Chondrocyte (in vitro differentiated cells): ENCODE results near the gene ZNF385A. TPM values are rescaled to one million over a fixed set of nuclear protein-coding genes. Genes with fewer than 3 reads are reported as not detected.

ENCODE experiments used
- DNase-seq: peaks from one replicate; pipeline ENCODE4 v3.0.0; 2021; ENCODE audit warnings: mixed read lengths, low spot score
- H3K27ac Mint-ChIP-seq: one replicate; pipeline ENCODE4 v1.8.0; 2021; ENCODE audit warnings: mild to moderate bottlenecking, moderate library complexity, mixed read lengths; ENCODE audit not compliant: unreplicated experiment
- H3K27me3 Mint-ChIP-seq: 2 replicates; pipeline ENCODE4 v1.8.0; 2021; ENCODE audit warnings: low read depth, mixed read lengths
- H3K36me3 Mint-ChIP-seq: 2 replicates; pipeline ENCODE4 v1.8.0; 2021; ENCODE audit warnings: low read depth, mixed read lengths
- H3K4me1 Mint-ChIP-seq: 2 replicates; pipeline ENCODE4 v1.8.0; 2021; ENCODE audit warnings: low read depth, mild to moderate bottlenecking, mixed read lengths
- H3K4me3 Mint-ChIP-seq: one replicate; pipeline ENCODE4 v1.8.0; 2021; ENCODE audit warnings: mild to moderate bottlenecking, moderate library complexity, mixed read lengths; ENCODE audit not compliant: unreplicated experiment
- H3K9me3 Mint-ChIP-seq: 2 replicates; pipeline ENCODE4 v1.8.0; 2021; ENCODE audit warnings: low read depth, mixed read lengths
- CTCF ChIP-seq: fragments of 200-600 bp; sonication (generic); IDR thresholded peaks from 2 replicates; pipeline ENCODE4 v1.5.0; 2021; ENCODE audit warnings: antibody characterized with exemption, mild to moderate bottlenecking, moderate library complexity
- total RNA-seq: library from RNA; stranded (reverse); gene quantifications from 3 replicates; pipeline ENCODE4 v1.2.1, GENCODE V29; 2021

ZNF385A gene
- total RNA-seq, 1 donor from 2014 or later = 6.8 TPM

- H3K4me1 Mint-ChIP-seq = peaks cover 45% of the 10 kb centered on the region
- H3K27me3 Mint-ChIP-seq = no peaks in the 10 kb centered on the region
- TF ChIP-seq CTCF = no peak
- H3K9me3 Mint-ChIP-seq = no peaks in the 10 kb centered on the region
- H3K4me3 Mint-ChIP-seq = no peak overlapping the region
- DNase-seq = no peak
- H3K36me3 Mint-ChIP-seq = peaks cover 13% of the 10 kb centered on the region
- peak overlapping the region; percentile 89 for H3K27ac Mint-ChIP-seq
Measured at GRCh38 chr12:54411391-54412241, 27.1 kb upstream of the ZNF385A start.

GRCh38 chr12:54409267-54409666, 24.7 kb upstream of the ZNF385A start:
- DNase-seq = no peak
- no peak overlapping the region for H3K27ac Mint-ChIP-seq
- H3K4me1 Mint-ChIP-seq = peaks cover 32% of the 10 kb centered on the region
- no peaks in the 10 kb centered on the region for H3K9me3 Mint-ChIP-seq
- peaks cover 22% of the 10 kb centered on the region for H3K36me3 Mint-ChIP-seq
- no peak overlapping the region for H3K4me3 Mint-ChIP-seq
- no peak for TF ChIP-seq CTCF
- no peaks in the 10 kb centered on the region for H3K27me3 Mint-ChIP-seq

- Mint-ChIP-seq H3K27ac (no peak overlapping the region), H3K4me3 (no peak overlapping the region), H3K27me3 (no peaks in the 10 kb centered on the region)
Measured at GRCh38 chr12:54407183-54407905, 22.8 kb upstream of the ZNF385A start.

GRCh38 chr12:54405573-54405972, 21.0 kb upstream of the ZNF385A start:
- TF ChIP-seq CTCF = no peak

More at GRCh38 chr12:54407183-54407905, 22.8 kb upstream of the ZNF385A start:
- H3K4me1 Mint-ChIP-seq = peaks cover 13% of the 10 kb centered on the region
- peaks cover 26% of the 10 kb centered on the region for H3K36me3 Mint-ChIP-seq
- H3K9me3 Mint-ChIP-seq = no peaks in the 10 kb centered on the region
- no peak for TF ChIP-seq CTCF
- no peak for DNase-seq

GRCh38 chr12:54405106-54405505, 20.6 kb upstream of the ZNF385A start:
- no peak for TF ChIP-seq CTCF
- H3K4me3 Mint-ChIP-seq = no peak overlapping the region
- no peak for DNase-seq
- H3K27ac Mint-ChIP-seq = no peak overlapping the region
- H3K9me3 Mint-ChIP-seq = no peaks in the 10 kb centered on the region
- H3K27me3 Mint-ChIP-seq = no peaks in the 10 kb centered on the region
- H3K36me3 Mint-ChIP-seq = peaks cover 36% of the 10 kb centered on the region
- H3K4me1 Mint-ChIP-seq = no peaks in the 10 kb centered on the region

More at GRCh38 chr12:54405573-54405972, 21.0 kb upstream of the ZNF385A start:
- DNase-seq = no peak
- peaks cover 33% of the 10 kb centered on the region for H3K36me3 Mint-ChIP-seq
- H3K27ac Mint-ChIP-seq = no peak overlapping the region
- H3K4me1 Mint-ChIP-seq = no peaks in the 10 kb centered on the region
- H3K27me3 Mint-ChIP-seq = no peaks in the 10 kb centered on the region
- no peaks in the 10 kb centered on the region for H3K9me3 Mint-ChIP-seq
- no peak overlapping the region for H3K4me3 Mint-ChIP-seq
